Mesenchymal stem cell (in vitro differentiated cells and primary cell): ENCODE results near the gene B3GNT9.

Source experiments
- DNase-seq: peaks from one replicate; pipeline ENCODE4 v3.0.0-alpha.2; 2013
- H2AFZ ChIP-seq: one replicate; pipeline ENCODE4 v1.6.1; 2013; ENCODE audit warnings: low read depth, mild to moderate bottlenecking, control low read depth, inconsistent platforms, low read length, moderate library complexity
- H2AK5ac ChIP-seq: 2 replicates; pipeline ENCODE4 v1.6.1; 2013; ENCODE audit warnings: low read length, moderate library complexity, mild to moderate bottlenecking, inconsistent platforms; ENCODE audit not compliant: severe bottlenecking
- H2BK120ac ChIP-seq: one replicate; pipeline ENCODE4 v1.6.1; 2013; ENCODE audit warnings: low read depth, mild to moderate bottlenecking, inconsistent platforms, low read length, moderate library complexity
- H2BK12ac ChIP-seq, 2 experiments: one replicate each; pipeline ENCODE4 v1.6.1; 2013; ENCODE audit warnings: inconsistent platforms in 2 of 2, low read length in 2 of 2, mild to moderate bottlenecking in 2 of 2, moderate library complexity in 2 of 2, control low read depth in 1 of 2
- H2BK15ac ChIP-seq: one replicate; pipeline ENCODE4 v1.6.1; 2013; ENCODE audit warnings: mild to moderate bottlenecking, low read depth, inconsistent platforms; ENCODE audit not compliant: poor library complexity, severe bottlenecking
- H2BK5ac ChIP-seq: 2 replicates; pipeline ENCODE4 v1.6.1; 2013; ENCODE audit warnings: low read depth, mild to moderate bottlenecking, low read length, control low read depth, inconsistent platforms; ENCODE audit not compliant: poor library complexity, severe bottlenecking
- H3K14ac ChIP-seq, 2 experiments: one replicate each; pipeline ENCODE4 v1.6.1; 2013; ENCODE audit warnings: inconsistent platforms in 2 of 2, low read length in 2 of 2, control low read depth in 1 of 2, mild to moderate bottlenecking in 1 of 2, moderate library complexity in 1 of 2
- H3K18ac ChIP-seq, 2 experiments: one replicate each; pipeline ENCODE4 v1.6.1; 2013; ENCODE audit warnings: inconsistent platforms in 2 of 2, low read length in 2 of 2, control low read depth in 1 of 2, low read depth in 1 of 2, mild to moderate bottlenecking in 1 of 2
- H3K23ac ChIP-seq, 2 experiments: one replicate each; pipeline ENCODE4 v1.6.1; 2013; ENCODE audit warnings: inconsistent platforms in 2 of 2, low read length in 2 of 2, mild to moderate bottlenecking in 2 of 2, moderate library complexity in 2 of 2, control low read depth in 1 of 2
- H3K27ac ChIP-seq: 2 replicates; pipeline ENCODE4 v1.5.1; 2013; ENCODE audit warnings: mild to moderate bottlenecking, moderate library complexity, low read length, control low read depth, inconsistent platforms; ENCODE audit not compliant: poor library complexity, severe bottlenecking
- H3K27me3 ChIP-seq, 2 experiments: 2 replicates each; pipeline versions ENCODE4 v1.6.1 to v1.7.0; 2013; ENCODE audit warnings: low read length in 2 of 2, mild to moderate bottlenecking in 2 of 2, moderate library complexity in 2 of 2, control low read depth in 1 of 2, inconsistent platforms in 1 of 2; ENCODE audit not compliant: control insufficient read depth in 1 of 2, insufficient read depth in 1 of 2
- H3K36me3 ChIP-seq, 2 experiments: 2 replicates each; pipeline versions ENCODE4 v1.6.1 to v1.7.0; 2013; ENCODE audit warnings: low read length in 2 of 2, control low read depth in 1 of 2, inconsistent platforms in 1 of 2, low read depth in 1 of 2, mild to moderate bottlenecking in 1 of 2; ENCODE audit not compliant: insufficient read depth in 2 of 2, control insufficient read depth in 1 of 2
- H3K4ac ChIP-seq, 2 experiments: one replicate each; pipeline ENCODE4 v1.6.1; 2013; ENCODE audit warnings: inconsistent platforms in 2 of 2, low read length in 2 of 2, mild to moderate bottlenecking in 2 of 2, moderate library complexity in 2 of 2, control low read depth in 1 of 2, low read depth in 1 of 2
- H3K4me1 ChIP-seq: 2 replicates; pipeline ENCODE4 v1.6.1; 2013; ENCODE audit warnings: low read depth, low read length, control low read depth; ENCODE audit not compliant: control insufficient read depth, insufficient read depth
- H3K4me2 ChIP-seq: 2 replicates; pipeline ENCODE4 v1.6.1; 2013; ENCODE audit warnings: low read length, mild to moderate bottlenecking, inconsistent platforms; ENCODE audit not compliant: poor library complexity, severe bottlenecking
- H3K4me3 ChIP-seq, 2 experiments: 2 replicates each; pipeline versions ENCODE4 v1.5.1 to v1.7.0; 2013; ENCODE audit warnings: low read length in 2 of 2, mild to moderate bottlenecking in 2 of 2, control low read depth in 1 of 2, low read depth in 1 of 2; ENCODE audit not compliant: insufficient read depth in 1 of 2
- H3K79me1 ChIP-seq: replicated peaks from 2 replicates; pipeline ENCODE4 v1.6.1; 2013; ENCODE audit warnings: mild to moderate bottlenecking, control low read depth, low read length, inconsistent platforms; ENCODE audit not compliant: poor library complexity, severe bottlenecking
- H3K9ac ChIP-seq: 2 replicates; pipeline ENCODE4 v1.7.0; 2013; ENCODE audit warnings: mild to moderate bottlenecking, low read length, moderate library complexity
- H3K9me3 ChIP-seq: 2 replicates; pipeline ENCODE4 v1.7.0; 2013; ENCODE audit warnings: mild to moderate bottlenecking, low read length; ENCODE audit not compliant: control insufficient read depth
- H4K8ac ChIP-seq: one replicate; pipeline ENCODE4 v1.6.1; 2013; ENCODE audit warnings: inconsistent platforms, mild to moderate bottlenecking, low read length, moderate library complexity
- H4K91ac ChIP-seq: one replicate; pipeline ENCODE4 v1.6.1; 2013; ENCODE audit warnings: mild to moderate bottlenecking, low read length, inconsistent platforms
- WGBS: methylation state at CpG from one replicate; pipeline ENCODE4 v1.1.7; 2013; ENCODE audit warnings: mixed read lengths; 5-methylcytosine and 5-hydroxymethylcytosine counted together

Gene B3GNT9

GRCh38 chr16:67194260-67194659, 43.5 kb upstream of the B3GNT9 start:
- no peak overlapping the region for H2BK12ac ChIP-seq
- 100% methylated on average over 4 of the region's 6 CpGs for WGBS
- no peak overlapping the region for H4K91ac ChIP-seq
- H3K36me3 ChIP-seq = peaks cover 56 to 59% of the 10 kb centered on the region in 2 experiments
- H3K79me1 ChIP-seq = peaks cover 30% of the 10 kb centered on the region
- no peak overlapping the region for H3K18ac ChIP-seq
- H3K9ac ChIP-seq = peak overlapping the region; percentile 98
- H3K4me3 ChIP-seq = peak overlapping the region in 1 of 2 experiments; percentile 99
- H2BK15ac ChIP-seq = no peak overlapping the region
- H2AK5ac ChIP-seq = no peak overlapping the region
- H3K4ac ChIP-seq = no peak overlapping the region
- H3K9me3 ChIP-seq = no peaks in the 10 kb centered on the region
- H4K8ac ChIP-seq = no peak overlapping the region
- H3K14ac ChIP-seq = no peak overlapping the region
- no peak overlapping the region for H2AFZ ChIP-seq
- H3K27me3 ChIP-seq = no peaks in the 10 kb centered on the region
- H2BK5ac ChIP-seq = no peak overlapping the region
- H3K4me2 ChIP-seq = no peak overlapping the region
- H3K27ac ChIP-seq = no peak overlapping the region
- peaks cover 36% of the 10 kb centered on the region for H3K4me1 ChIP-seq
- H3K23ac ChIP-seq = no peak overlapping the region
- H2BK120ac ChIP-seq = no peak overlapping the region
- DNase-seq = no peak

- no peak for DNase-seq
- no peak overlapping the region for H3K4ac ChIP-seq
- H3K23ac ChIP-seq = no peak overlapping the region
- H2BK12ac ChIP-seq = peak overlapping the region in 1 of 2 experiments; percentile 22
- H2BK120ac ChIP-seq = no peak overlapping the region
- H2AK5ac ChIP-seq = no peak overlapping the region
- H2BK15ac ChIP-seq = no peak overlapping the region
- no peak overlapping the region for H2BK5ac ChIP-seq
- no peak overlapping the region for H3K18ac ChIP-seq
- H3K4me1 ChIP-seq = peaks cover 33% of the 10 kb centered on the region
- no peaks in the 10 kb centered on the region for H3K9me3 ChIP-seq
- no peaks in the 10 kb centered on the region for H3K27me3 ChIP-seq
- peak overlapping the region; percentile 98 for H3K9ac ChIP-seq
- no peak overlapping the region for H3K27ac ChIP-seq
- no peak overlapping the region for H2AFZ ChIP-seq
- H3K14ac ChIP-seq = no peak overlapping the region
- no peak overlapping the region for H4K91ac ChIP-seq
- H3K4me3 ChIP-seq = peak overlapping the region in 1 of 2 experiments; percentile 99
- H3K79me1 ChIP-seq = peaks cover 28% of the 10 kb centered on the region
- no peak overlapping the region for H4K8ac ChIP-seq
- peaks cover 54% of the 10 kb centered on the region in 2 experiments for H3K36me3 ChIP-seq
- H3K4me2 ChIP-seq = peak overlapping the region; percentile 25
These were observed 42.7 kb upstream of the B3GNT9 start for GRCh38 chr16:67193536-67193935.

GRCh38 chr16:67192781-67193361, 42.1 kb upstream of the B3GNT9 start:
- Histone ChIP-seq H3K9me3 (no peaks in the 10 kb centered on the region), H4K91ac (no peak overlapping the region), H2BK12ac (no peak overlapping the region), H3K4me3 (peak overlapping the region; percentile 97 to 99), H3K4ac (peak overlapping the region; percentile 30 to 62), H2BK5ac (no peak overlapping the region), H3K14ac (peak overlapping the region in 1 of 2 experiments; percentile 63), H3K79me1 (peaks cover 27% of the 10 kb centered on the region), H3K4me1 (peaks cover 29% of the 10 kb centered on the region), H2BK15ac (no peak overlapping the region), H2BK120ac (no peak overlapping the region), H3K4me2 (peak overlapping the region; percentile 81), H2AK5ac (no peak overlapping the region), H3K18ac (peak overlapping the region in 1 of 2 experiments; percentile 61), H3K9ac (peak overlapping the region; percentile 98), H4K8ac (peak overlapping the region; percentile 97), H2AFZ (no peak overlapping the region), H3K36me3 (peaks cover 47% of the 10 kb centered on the region in 2 experiments), H3K27me3 (no peaks in the 10 kb centered on the region), H3K27ac (no peak overlapping the region), H3K23ac (no peak overlapping the region)
- DNase-seq = no peak
- 42% methylated on average over 17 of the region's 17 CpGs for WGBS

- peaks cover 24% of the 10 kb centered on the region for H3K79me1 ChIP-seq
- no peak within 1 kb of the TSS for H2BK120ac ChIP-seq
- WGBS = under 1% methylated on average over 54 of the region's 54 CpGs
- H3K4ac ChIP-seq = peak within 1 kb of the TSS; percentile 62 to 88
- H3K14ac ChIP-seq = peak within 1 kb of the TSS in 1 of 2 experiments; percentile 89
- peaks cover 40% of the 10 kb centered on the region in 2 experiments for H3K36me3 ChIP-seq
- H3K9ac ChIP-seq = peak within 1 kb of the TSS; percentile 98
- peak; percentile 93 for DNase-seq
- peaks cover 26% of the 10 kb centered on the region for H3K4me1 ChIP-seq
- no peaks in the 10 kb centered on the region for H3K27me3 ChIP-seq
- no peaks in the 10 kb centered on the region for H3K9me3 ChIP-seq
- peak within 1 kb of the TSS; percentile 97 to 99 for H3K4me3 ChIP-seq
- H2BK15ac ChIP-seq = no peak within 1 kb of the TSS
- H3K23ac ChIP-seq = no peak within 1 kb of the TSS
- peak within 1 kb of the TSS; percentile 81 for H3K4me2 ChIP-seq
- no peak within 1 kb of the TSS for H2BK12ac ChIP-seq
- H4K8ac ChIP-seq = peak within 1 kb of the TSS; percentile 97
- no peak within 1 kb of the TSS for H2AK5ac ChIP-seq
- no peak within 1 kb of the TSS for H3K27ac ChIP-seq
- H3K18ac ChIP-seq = peak within 1 kb of the TSS; percentile 89 to 95
- H2BK5ac ChIP-seq = no peak within 1 kb of the TSS
- H2AFZ ChIP-seq = peak within 1 kb of the TSS; percentile 81
- H4K91ac ChIP-seq = peak within 1 kb of the TSS; percentile 1
These were observed 41.3 kb upstream of the B3GNT9 start, which contains the start of gene E2F4 for GRCh38 chr16:67191995-67192681. Gene E2F4 (plus strand): TSS chr16:67192155. CDS start chr16:67192228, 73 bp downstream.
